Fibroblast of the aortic adventitia (primary cell): ENCODE measurements around the gene PCK1. TPM values are rescaled to one million over a fixed set of nuclear protein-coding genes. Genes with fewer than 3 reads are reported as not detected.

Experiments
- DNase-seq: peaks from one replicate; pipeline ENCODE4 v3.0.0-alpha.2; 2010; ENCODE audit warnings: low read depth
- H3K4me3 ChIP-seq: 2 replicates; pipeline ENCODE4 v1.5.1; 2011; ENCODE audit warnings: low read depth, mild to moderate bottlenecking, control low read depth, low read length, moderate library complexity
- CTCF ChIP-seq: IDR thresholded peaks from 2 replicates; pipeline ENCODE4 v1.5.1; 2011; ENCODE audit warnings: mild to moderate bottlenecking, low read length, control low read depth, inconsistent platforms; ENCODE audit not compliant: insufficient read depth
- total RNA-seq: library from RNA; depleted of rRNA; stranded (reverse); fragments of >200 nt; gene quantifications from 2 replicates; pipeline ENCODE4 v1.2.3, GENCODE V29; 2012; ENCODE audit warnings: low replicate concordance

The PCK1 gene
- total RNA-seq, 1 donor: not detected

GRCh38 chr20:57593134-57593886 is 32.4 kb downstream of the PCK1 start:
- no peak overlapping the region for H3K4me3 ChIP-seq
- DNase-seq: no peak
- TF ChIP-seq CTCF: no peak

DNA sequence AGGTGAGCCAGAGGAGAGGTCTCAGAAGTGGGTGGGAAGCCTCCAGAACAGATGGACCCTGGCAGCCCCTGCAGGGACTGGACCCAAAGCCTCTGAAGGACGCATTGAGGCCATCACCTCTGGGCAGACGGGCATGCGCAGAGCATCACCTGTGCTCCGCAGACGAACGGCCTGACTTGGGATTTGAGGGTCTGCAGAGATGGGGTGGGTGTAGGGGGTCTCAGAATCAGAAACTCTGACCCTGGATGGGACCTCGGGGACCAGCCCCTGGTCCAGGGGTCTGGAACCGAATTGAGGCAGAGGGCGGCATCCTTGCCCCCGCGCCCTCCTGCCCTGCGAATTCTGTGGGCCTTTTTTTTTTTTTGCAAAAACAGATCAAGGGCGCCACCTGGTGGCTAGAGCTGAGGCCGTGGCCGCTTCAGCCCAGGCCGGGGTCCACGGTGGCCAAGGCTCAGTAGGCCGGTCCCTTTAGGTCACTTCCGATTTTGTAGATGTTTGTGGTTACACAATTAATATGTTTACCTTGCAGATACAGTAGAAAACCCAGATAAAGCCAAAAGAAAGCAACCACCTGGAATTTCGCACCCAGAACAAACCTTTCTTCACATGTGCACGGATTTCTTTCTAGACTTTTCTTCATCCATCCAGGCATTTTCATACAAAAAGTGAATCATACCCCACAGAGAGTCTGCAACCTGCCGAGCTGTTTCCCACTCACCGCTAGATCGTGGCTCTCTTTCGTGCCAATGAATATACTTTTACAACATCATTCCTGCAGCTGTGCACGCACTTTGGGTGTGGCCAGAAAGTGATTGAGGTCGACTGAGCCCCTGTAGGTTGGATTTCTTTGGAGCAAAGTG is 33.4 kb downstream of the PCK1 start:
- peak; percentile 43 for DNase-seq
- TF ChIP-seq CTCF: peak; percentile 86
- no peak overlapping the region for H3K4me3 ChIP-seq

DNA sequence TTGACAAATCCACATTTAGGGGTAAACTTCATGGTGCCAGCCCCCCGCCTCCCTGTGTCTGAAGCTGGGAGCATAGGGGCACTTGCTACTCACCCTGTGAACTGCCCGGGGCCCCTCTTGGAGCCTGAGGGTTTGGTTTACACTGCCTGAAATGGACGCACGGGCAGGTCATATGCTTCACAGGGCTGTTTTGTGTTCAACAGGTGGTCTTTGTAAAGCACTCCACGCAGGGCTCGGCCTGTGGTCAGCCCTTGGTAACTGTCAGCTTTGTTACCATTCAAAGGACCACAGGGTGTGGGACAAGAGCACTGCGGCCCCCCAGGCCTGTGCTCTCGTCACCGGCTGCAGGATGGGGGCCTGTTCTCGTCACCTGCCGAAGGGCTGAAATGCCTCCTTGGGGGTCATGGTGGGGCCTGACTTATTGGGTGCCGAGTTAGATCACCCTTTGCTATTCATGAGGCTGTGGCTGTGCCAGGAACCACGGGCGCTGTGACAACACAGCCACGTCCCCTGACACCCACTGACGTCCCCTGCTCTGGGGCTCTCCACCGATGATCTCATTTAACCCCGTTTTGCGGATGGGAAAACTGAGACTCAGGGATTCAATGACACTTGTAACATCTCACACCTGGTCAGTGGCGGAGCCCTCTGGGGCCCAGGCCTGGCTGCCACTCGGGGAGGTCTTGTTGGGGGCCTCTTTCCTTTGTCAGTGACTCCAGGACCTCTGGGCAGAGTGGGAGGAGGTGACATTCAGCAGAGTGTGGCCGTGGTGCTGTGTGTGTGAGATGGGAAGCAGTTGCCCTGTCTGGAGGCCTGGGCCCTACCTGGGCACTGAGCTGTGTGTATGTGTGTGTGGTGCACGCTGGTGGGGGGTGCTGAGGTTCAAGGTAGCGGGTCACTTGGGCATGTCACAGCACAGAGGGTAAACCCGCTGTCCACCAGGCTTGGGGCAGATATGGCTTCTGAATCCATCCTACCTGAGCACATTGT is 34.4 kb downstream of the PCK1 start:
- no peak for TF ChIP-seq CTCF
- H3K4me3 ChIP-seq: no peak overlapping the region
- no peak for DNase-seq

- no peak for DNase-seq
- H3K4me3 ChIP-seq: no peak overlapping the region
- no peak for TF ChIP-seq CTCF
Observed at GRCh38 chr20:57596358-57596757, 35.4 kb downstream of the PCK1 start.

- peak; percentile 30 for DNase-seq
- TF ChIP-seq CTCF: peak; percentile 72
- no peak overlapping the region for H3K4me3 ChIP-seq
Observed at GRCh38 chr20:57596998-57597939, 36.4 kb downstream of the PCK1 start.
